ENCODE results near the gene IQSEC2.

The IQSEC2 gene

GRCh38 chrX:53266914-53267313 is 14.5 kb downstream of the IQSEC2 start:
- DNase-seq, result no peak

DNA sequence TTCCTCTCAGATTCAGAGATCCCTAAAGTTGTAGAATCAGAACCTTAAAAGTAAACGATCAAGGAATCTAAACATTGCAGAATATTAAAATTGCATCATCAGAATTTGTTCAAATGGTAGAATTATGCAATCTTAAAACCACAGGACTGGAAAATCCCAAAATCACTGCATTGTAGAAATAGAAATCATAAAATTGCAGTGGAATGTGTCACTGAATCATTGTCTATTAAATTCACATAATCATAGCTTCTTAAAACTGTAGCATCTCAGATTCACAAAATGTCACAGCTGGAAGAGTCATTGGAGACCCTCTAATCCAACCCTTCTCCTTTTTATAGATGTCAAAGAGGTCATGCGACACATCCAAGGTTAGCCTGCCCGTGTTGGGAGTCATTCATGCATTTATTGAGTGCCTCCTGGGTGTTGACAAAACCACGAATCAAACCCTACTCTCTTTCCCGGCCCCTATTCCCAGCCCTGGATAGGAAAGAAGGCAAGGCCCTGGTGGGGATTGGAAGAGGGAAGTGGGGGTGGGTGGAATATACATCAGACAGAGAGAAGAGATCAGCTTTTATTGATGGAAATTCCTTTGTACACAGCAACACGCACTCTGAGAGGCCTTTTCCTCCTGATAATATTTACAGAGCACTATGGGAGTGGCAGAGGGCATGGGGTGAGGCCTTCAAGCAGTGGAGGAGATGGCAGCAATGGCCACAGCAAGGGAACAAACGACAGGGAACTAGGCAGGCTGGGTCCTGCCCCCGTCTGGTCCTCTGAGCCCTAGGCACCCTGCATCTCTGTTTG is 15.4 kb downstream of the IQSEC2 start:
- no peak for DNase-seq

GRCh38 chrX:53263597-53264094 is 17.7 kb downstream of the IQSEC2 start:
- peak; percentile 50 to 66 for DNase-seq

DNA sequence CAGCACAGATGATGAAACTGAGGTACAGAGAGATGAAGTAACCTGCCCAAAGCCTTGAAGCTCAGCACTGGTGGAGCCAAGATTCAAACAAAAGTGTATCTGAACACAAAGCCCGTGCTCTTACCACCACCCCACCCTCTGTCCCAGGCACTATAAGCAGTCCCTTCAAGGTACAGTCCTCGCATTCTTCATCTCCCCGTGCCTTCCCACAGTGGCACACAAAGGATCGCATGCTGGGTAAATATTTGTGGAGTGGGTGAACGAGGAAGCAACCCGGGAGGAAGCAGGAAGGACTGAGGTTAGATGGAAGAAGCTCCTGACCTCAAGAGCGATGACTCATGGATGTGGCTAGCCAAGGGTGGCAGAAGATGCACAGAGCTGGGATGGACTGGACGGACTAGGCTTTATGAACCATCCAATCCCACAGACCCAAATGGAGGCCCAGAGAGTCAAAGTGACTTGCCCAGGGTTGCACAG is 18.4 kb downstream of the IQSEC2 start:
- peak; percentile 10 to 20 for DNase-seq

DNA sequence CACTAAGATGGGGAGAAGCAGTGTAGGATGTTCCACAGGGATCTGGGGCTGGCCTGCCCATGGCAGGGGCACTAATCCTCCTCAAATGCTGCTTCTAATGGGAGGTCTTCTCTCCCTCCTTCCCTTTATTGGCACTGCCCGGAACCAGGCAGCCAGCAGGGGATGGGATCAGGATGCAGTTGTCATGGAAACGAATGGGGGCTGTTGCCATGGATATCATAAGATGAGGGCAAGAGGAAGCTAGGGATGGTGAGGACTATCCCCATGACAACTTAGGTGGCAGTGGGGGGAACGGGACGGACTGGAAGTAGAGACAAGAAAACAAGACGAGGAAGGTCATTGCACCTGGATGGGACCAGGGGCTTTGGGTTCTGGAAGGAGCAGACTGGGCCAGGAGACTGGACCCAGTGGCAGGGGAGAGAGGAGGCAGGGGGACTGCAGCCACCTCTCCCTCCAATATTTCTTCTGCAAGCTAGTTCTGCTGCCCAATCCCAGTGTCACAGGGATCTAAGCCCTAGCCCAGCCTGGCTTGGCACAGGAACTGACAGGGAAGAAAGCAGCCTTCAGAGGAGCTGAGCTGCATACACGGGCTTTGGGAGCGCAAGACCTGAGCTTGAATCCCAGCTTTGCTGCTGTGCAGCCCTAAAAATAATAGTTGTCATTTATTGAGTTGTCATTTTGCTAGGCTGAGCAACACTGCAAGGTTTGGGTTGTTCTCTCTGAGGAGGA is 19.0 kb downstream of the IQSEC2 start:
- DNase-seq, result no peak

DNA sequence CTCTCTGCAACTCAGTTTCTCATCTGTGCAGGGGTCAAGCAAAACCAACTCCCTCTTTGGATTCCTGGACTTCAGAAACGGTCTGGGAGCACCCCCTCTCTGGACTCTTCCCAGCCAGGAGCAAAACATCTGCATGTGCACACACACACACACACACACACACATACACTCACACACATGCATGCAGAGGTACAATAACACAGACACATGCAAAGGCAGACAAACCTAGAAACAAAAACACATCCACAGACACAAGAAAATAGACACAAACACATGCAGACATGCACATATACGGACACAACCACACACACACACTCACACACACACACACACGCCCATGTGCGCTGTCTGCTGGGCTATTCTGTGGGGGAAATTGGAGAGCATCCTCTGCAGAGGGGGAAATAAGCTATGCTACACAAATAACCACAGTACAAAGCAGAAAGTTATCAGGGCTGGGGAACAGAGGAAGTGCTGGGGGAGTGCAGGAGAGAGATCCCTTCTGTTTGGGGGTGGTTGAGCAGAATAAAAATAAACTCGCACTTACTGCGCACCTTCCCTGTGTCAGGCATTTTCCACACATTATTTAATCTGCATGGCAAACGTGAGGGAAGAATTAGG is 19.9 kb downstream of the IQSEC2 start:
- no peak for DNase-seq

DNA sequence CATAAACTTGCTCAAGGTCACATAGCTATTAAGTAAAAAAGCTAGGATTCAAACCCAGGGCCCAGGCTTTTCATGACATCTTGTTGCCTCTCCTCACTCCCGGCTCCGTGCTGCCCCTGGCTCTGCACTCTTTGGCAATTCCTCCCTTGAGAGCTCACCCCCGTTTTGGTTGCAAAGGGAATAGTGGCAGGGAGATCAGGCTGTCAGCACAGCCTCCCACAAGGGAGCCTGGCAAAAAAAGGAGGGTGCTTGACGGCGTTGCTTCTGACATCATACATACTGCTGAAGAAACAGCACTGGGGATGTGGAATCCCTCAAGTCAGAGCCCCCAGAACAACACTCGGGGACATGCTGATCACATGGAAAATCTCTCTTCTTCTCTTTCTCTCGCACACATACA is 20.5 kb downstream of the IQSEC2 start:
- DNase-seq, result no peak

DNA sequence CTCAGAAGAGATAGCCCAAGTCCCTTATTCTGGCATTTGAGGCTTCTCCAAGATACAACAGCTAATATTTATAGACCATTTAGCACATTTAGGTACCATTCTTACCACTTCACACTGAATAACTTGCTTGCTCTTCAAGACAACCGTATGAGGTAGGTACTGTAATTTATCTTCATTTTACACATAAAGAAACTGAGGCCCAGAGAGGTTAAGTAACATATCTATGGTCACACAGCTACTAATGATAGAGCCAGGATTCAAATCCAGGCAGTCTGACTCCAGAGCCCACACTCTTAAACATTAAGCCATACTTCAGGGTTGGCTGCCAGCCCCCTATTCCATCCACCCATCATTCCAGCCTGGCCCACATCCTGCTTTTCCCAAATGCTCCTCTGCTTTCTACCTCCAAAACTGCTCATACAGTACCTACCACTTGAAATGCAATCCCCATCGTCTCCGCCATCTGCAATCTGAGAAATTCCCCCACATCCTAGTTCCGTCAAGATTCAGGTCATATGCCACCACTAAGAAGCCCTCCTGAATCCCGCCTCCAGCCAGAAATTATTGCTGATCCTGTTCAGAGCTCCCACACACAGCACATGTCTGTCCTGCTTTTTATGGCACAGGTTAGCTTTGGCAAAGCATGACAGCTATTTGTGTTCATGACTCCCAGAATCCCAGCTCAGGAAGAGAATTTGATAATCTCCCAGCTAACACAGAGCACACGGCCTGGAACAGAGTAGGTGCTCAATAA is 23.5 kb downstream of the IQSEC2 start:
- no peak for DNase-seq

DNA sequence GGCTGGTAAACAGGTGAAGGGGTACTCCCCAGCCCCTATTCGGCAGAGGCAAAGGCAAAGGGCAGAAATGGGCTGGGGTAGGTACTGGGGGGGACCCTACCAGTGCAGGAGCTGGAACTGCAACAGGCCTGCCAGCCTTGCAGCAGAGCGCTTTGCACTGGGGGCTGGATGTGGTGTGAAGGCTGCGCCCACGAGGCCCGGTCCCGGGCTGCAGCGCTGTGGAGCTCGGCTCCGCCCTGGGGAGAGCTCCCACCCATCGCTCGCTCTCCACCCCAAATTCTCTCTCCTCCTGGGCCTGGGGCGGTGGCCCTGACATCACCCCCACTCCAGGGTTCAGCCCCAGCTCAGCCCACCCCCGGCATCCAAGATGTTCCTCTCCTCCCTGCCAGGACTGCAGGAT is 24.2 kb downstream of the IQSEC2 start:
- no peak for DNase-seq

DNA sequence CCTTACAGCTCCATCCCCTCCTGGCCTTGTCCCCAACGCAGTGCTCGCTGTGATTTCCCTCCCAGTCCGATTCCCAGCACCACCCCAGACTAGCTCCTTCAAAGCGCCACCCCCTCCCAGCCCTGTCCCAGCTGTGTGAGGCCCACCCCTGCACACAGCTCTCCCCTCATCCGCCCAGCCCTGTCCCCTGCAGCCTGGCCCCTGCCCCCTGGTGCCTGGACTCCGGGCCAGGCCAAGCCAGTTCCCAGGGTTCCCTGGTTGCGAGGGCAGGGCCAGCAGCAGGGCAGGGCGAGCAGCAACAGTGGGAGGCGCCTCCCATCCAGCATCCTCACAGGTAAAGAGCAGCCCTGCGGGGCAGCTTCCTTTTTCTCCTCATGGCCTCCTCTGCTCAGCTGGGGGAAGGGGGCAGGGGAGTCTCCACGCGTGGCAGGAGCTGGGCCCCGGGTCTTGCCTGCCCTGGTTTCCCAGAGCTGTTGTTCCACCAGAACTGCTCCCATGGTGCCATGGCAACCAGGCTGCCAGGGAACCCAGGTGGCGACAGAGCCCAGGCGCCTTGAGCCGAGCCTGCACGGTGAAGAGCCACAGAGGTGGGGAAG is 24.8 kb downstream of the IQSEC2 start:
- no peak for DNase-seq

DNA sequence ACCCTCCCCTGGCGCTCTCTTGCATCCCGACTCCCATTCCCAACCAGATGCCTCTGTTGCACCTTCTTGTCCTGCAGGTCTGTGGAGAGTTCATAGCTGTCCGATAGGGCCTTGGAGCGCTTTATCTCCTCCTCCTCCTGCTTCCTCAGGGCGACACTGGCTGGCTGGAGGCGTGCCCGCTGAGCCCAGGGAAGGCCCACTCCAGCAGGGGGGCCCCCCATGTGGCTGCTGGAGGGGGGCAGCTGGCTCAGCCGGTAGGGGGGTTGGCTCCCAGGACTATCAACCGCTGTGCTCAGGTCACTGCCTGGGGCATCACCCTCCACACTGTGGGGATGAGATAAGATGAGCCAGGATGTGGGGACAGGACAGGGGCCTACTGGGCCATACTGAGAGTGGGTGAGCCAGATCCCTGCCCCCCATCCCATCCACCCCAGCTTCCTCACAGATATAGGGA is 25.6 kb downstream of the IQSEC2 start:
- no peak for DNase-seq

DNA sequence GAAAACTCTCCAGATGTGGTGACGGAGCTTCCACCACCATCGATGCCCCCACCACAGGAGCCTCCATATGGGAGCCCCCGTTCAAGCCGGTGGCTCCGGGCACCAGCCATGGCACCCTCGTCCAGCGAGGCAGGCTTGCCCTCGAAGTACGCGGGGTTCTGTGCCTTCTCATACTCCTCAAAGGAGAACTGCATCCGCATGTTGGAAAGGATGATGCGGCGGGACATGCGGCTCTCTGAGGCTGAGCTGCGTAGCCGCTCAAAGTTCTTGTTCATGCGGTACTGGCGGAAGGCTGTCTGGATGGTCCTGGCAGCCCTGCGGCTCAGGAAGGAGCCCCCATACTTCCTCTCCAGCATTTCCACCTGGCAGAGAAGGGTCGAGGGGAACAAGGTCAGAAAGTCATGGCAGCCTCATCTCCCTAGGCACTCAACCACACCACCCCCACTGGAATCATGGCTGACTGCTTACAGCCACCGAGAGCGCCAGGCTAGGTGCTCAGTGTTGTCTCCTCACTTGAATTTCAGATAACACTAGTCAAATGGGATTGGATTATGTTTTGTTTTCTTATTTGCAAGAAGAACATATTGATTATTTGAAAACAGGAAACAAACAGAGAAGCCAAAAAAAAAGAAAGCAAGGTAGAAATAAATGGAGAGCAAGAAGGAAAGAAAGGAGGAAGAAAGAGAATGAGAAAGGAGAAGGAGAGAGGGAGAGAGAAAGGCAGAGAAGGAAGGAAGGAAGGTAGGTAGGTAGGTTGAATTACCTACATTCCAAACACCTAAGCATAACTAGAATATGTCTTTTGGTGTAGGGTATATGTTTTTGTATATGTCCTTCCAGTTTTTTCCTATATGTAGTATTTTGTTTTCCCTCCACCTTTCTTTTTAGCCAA is 26.6 kb downstream of the IQSEC2 start:
- DNase-seq, result no peak

DNA sequence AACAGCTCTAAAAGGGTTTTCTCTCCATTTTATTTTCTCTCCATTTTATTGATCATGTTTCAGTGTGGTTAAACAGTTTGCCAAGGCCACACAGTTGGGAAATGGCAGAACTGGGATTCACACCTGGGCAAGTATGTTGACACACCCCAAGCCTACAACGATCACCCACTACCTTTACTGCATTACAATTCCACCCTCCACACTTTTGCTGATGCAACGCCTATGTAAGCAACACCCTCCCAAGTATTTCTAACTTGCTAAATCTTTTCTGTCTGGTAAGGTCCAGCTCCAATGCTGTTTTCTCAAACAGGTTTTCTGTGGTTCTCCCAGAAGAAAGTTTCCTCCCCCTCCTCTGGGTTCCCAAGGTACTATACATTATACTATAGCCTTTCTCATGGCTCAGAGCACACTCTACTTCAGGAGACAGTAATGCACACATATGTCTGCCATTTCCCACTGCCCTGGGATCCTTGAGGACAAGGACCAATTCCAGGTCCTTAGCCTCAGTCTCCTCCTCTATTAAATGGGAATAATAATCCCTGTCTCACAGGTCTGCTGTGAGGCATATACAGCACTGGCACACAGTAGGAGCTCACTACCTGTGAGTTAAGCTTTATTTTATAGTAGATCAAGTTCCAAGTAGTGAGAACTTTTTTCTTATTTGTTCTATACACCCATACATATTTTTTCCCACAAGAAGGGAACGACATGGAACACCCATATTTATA is 27.9 kb downstream of the IQSEC2 start:
- DNase-seq, result no peak

DNA sequence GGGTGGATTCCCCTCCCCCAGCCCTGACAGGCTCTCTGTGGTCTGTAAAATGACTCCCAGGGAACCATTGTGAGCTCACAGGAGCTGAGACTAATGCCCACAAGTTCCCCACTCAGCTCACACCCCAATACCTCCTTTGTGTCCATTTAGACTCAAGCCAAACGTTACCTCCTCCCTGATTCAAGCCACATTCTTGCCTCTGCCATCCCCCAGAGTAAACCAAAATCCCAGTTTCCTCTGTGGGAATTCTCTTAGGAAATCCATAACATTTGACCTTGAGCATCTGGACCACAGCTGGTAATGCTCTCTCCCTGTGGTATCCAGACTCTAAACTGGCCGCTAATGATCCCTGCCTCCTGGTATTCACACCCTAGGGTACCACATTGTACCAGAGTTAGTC is 30.1 kb downstream of the IQSEC2 start:
- DNase-seq, result no peak

DNA sequence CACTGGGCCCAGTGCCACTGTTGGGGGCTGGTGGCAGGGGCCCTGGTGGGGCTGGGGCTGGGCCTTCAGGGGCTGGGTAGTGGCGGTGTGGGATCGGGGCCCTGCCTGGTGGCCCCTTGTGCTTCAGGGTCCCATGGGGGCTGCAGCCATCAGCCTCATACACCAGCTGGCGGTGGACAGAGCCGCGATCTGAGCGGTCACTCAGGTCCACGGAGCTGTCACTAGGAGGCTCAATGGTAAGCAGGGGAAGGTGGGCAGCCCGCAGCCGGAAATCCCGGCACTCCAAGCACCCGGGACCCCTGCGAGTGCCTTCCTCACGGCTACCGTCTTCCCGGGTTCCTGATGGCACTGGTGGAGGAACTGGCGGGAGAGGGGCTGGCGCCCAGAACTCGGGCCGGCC is 30.8 kb downstream of the IQSEC2 start:
- no peak for DNase-seq

GRCh38 chrX:53249408-53250042 is 31.9 kb downstream of the IQSEC2 start:
- DNase-seq, result no peak

DNA sequence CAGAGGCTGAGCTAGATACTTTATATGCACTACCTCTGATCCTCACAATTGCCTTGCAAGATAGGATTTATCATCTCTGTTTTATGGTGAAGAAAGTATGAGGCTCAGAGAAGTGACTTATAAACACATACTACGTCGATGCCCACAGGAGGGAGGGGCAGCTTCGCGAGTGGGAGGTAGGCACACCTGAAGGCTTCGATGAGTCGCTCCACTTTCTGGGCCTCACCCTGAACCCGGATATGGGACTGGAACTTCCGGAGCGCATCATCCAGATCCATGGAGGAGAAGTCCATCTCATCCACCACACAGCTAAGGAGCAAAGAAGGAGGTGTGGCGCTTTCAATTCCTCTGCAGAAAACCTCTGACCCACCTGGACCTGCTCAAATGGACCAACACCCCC is 33.5 kb downstream of the IQSEC2 start:
- no peak for DNase-seq

DNA sequence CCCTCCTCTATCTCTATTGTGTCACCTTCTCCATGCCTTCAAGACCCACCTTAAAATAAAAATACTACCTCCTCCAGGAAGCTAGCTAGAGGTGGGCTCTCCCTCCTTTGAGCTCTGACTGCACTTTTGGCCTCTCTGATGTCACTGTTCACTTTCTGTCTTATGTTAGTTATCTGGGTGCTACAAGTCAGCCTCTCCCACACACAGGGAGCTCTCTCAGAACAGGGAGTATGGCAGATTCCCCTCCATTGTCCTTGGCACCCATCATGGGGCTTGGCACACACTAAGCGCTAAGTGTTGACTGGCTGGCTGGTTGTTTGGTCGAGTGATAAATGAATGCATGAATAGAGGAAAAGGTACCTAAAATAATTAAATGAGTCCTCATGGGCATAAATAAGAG is 35.2 kb downstream of the IQSEC2 start:
- DNase-seq, result no peak

GRCh38 chrX:53244610-53245009 is 36.8 kb downstream of the IQSEC2 start:
- no peak for DNase-seq

- no peak for DNase-seq
These were observed 39.1 kb downstream of the IQSEC2 start for GRCh38 chrX:53242310-53242709.

All from activated CD4-positive, alpha-beta T cell treated with anti-CD3 and anti-CD28 coated beads, Interleukin-2, amount 50 U/mL, for 48 hours (primary cell).